Activated gamma-delta T cell (primary cell): ENCODE results near the gene KIF25.

Source experiments
- DNase-seq: peaks from one replicate; lab custom pipeline; 2025; lab: John Stamatoyannopoulos, UW

The KIF25 gene

GRCh38 chr6:168017629-168018028, 20.2 kb downstream of the KIF25 start:
- DNase-seq: no peak

GRCh38 chr6:168018664-168019063, 21.2 kb downstream of the KIF25 start:
- no peak for DNase-seq

- DNase-seq: no peak
Observed at GRCh38 chr6:168020242-168020641, 22.8 kb downstream of the KIF25 start.

DNA sequence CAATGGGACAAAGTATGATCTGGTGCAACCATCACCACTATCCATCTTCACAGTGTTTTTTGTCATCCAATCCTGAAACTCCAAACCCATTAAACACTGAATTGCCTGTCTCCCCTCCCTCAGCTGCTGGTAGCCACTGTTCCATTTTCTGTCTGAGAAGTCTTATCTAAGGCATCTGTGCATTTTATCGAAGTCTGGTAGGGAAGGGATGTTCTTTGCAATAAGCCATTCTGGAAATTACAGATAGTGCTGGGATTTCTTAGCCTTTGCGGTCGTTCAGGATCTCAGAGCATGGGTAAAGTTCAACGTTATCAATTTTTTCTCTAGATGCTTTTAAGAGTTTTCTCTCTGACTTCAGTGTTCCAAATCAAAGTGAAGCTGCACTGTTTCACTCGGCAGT, 24.1 kb downstream of the KIF25 start:
- no peak for DNase-seq

GRCh38 chr6:168022488-168023321, 25.2 kb downstream of the KIF25 start:
- no peak for DNase-seq

GRCh38 chr6:168024951-168025510, 27.6 kb downstream of the KIF25 start:
- no peak for DNase-seq

DNA sequence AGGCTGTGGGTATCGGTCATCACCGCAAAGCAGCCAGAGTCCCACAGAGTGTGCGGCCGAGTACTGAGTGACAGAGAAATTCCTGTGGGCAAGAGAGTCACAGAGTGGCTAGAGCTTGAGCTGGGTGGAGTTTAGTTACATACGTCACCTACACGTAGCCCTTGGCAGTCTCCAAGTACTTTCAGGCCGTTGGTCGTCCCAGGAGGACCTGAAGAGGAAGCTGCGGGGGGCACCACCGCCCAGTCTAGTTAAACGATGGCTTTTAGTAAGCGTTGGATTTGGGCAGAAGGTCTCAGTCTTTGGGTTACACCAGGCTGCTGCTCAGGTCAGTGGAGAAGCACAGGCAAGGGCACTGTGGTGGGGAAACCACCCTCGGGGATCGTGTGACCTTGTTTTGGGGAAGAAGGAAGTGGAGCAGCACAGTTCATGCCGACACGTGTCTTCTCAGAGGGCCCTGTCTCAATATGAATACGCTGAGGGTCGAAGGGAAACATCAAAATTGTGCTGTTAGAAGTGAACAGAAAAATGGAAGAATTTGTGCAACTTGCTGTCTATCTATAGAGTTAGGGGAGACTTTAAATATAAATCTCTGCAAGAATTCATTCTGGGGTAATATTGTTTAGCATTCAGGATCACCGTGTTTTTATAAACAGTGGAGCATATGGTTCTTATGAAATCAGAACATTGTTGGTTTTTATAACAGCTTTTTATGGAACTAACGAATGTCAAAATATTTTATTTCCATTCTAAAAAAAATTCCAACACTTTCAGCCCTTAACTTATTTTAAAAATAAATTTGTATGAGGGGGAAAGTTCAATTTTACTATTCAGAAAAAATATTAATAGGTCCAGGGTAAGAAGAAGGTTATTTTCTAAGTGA, 28.6 kb downstream of the KIF25 start:
- no peak for DNase-seq

DNA sequence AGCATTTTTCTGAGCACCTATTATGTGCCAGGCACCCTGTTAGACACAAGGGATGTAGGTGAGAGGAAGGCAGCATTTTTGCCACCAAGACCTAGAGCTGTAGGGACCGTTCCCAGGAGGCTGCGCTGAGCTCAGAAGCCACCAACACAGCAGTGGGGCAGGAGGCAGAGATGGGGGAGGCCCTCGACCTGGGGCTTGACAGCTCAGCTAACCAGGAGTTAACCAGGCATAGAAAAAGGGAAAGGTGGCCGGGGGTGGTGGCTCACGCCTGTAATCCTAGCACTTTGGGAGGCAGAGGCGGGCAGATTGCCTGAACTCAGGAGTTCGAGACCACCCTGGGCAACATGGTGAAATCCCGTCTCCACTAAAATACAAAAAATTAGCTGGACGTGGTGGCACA, 29.5 kb downstream of the KIF25 start:
- DNase-seq: no peak

- DNase-seq: no peak
Observed at GRCh38 chr6:168027521-168027920, 30.1 kb downstream of the KIF25 start.

GRCh38 chr6:168028181-168028580, 30.7 kb downstream of the KIF25 start:
- no peak for DNase-seq

DNA sequence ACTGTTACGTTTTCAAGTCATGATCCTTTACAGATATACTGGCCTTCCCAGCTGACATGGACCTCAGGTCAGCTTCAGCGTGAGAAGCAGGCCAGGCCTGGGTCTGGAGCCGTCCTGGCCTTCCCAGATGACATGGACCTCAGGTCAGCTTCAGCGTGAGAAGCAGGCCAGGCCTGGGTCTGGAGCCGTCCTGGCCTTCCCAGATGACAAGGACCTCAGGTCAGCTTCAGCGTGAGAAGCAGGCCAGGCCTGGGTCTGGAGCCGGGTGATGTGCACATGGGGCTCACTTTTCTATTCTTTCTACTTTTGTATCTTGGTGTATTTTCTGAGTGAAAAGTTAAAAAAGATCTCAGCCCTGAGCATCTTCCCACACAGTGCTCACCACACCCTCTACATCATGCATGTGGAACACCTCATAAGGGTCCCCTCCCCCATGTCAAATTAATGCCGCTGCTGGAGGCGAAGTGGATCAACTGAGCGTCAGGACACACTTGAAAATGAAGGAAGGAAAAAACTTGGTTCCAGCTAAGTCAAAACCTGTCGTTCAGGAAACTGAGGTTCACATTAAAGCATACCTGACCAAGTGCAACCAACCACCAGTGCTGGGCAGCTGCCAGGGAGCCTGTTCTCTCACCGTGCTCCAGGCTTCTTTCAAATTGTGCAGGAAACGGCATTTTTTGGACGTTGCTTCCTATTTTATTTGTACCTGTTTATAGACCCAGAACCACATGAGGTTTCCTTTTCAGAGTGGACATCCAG, 32.2 kb downstream of the KIF25 start:
- no peak for DNase-seq

DNA sequence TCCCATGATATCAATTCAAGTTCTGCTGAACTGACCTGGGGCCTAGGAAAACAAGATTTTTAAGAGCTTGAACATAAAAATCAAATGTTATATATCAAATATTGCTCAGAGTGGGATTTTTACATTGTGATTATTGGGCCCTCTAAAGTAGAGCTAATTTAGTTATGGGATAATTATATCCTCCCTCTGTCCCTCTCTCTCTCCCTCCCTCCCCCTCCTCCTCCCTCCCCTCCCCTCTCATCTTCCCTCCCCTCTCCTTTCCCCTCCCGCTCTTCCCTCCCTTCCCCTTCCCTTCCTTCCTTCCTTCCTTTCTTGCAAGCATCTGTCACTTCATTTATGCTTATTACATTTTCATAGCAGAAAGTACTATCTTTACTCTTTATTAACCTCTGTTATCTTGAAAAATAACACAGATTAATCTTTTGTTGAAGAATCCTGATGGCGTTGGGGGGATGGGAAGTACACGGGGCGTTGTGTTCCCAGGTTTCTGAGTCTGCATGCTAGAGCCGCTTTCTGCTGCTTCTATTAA, 32.8 kb downstream of the KIF25 start:
- no peak for DNase-seq

- no peak for DNase-seq
Observed at GRCh38 chr6:168030908-168031307, 33.4 kb downstream of the KIF25 start.

- DNase-seq: no peak
Observed at GRCh38 chr6:168031411-168031971, 34.0 kb downstream of the KIF25 start.

DNA sequence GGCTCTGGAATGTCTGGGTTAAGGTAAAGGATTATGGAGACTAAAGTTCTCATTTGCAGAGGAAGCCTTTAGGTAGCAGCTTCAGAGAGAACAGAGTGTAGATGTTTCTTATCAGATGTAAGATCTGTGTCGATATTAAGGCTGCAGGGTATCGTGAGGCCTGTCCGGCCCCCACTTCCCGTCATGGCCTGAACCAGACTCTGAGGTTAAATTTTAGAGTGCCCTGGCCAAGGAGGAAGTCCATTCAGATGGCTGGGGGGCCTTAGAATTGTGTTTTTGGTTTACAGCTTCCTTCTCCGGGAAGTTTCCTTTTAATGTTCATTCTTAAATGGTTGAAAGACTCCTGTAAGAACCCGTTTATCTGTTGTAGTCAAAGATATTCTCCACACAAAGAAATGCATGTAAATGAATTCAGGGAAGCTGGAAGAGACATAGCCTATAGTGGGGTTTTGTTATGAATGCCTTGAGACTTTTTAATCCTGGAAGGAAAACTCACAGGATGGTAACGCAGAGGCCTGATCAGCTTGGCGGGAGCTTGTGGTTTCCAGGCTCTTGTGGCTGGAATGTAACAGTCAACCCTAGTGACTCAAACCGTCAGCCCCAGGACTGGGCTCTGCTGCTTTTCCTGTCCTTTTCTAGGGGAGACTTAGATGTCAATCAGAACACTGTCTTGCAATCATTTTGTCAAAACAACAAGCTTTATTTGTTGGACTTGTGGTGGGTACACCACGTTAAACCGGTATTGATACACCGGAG, 34.7 kb downstream of the KIF25 start:
- DNase-seq: no peak

DNA sequence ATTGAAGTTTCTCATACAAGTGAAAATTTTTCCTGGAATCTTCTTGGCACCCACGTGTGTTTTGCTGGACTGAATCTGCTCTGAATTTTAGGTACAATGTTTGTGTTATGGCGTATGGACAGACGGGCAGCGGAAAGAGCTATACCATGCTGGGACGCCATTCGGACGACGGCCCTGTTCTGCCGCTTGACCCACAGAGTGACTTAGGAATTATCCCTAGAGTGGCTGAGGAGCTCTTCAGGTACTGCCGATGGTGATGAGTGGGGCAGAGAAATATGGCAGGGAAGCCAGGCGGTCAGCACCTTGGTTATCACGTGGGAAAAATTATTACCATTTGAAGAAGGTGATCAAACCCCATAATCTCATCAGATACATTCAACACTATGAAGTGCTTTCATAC, 36.3 kb downstream of the KIF25 start:
- no peak for DNase-seq

DNA sequence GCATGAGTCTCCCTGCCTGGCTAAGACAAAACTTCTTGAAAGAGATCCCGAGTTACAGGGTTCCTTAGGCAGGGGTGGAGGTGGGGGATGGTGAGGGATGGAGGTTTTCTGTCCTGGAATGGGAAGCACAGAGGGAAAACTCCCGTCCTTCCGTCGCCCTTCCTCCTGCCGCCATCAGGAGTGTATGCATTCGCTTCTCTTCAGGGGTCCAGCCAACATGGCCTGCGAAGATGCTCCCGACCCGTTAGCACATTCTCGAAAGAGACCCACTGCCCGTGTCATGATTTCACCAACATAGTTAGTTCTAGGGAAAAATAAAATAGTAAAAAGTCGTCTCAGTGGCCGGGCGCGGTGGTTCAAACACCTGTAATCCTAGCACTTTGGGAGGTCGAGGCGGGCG, 37.1 kb downstream of the KIF25 start:
- no peak for DNase-seq

- DNase-seq: no peak
Observed at GRCh38 chr6:168035098-168035660, 37.7 kb downstream of the KIF25 start.

DNA sequence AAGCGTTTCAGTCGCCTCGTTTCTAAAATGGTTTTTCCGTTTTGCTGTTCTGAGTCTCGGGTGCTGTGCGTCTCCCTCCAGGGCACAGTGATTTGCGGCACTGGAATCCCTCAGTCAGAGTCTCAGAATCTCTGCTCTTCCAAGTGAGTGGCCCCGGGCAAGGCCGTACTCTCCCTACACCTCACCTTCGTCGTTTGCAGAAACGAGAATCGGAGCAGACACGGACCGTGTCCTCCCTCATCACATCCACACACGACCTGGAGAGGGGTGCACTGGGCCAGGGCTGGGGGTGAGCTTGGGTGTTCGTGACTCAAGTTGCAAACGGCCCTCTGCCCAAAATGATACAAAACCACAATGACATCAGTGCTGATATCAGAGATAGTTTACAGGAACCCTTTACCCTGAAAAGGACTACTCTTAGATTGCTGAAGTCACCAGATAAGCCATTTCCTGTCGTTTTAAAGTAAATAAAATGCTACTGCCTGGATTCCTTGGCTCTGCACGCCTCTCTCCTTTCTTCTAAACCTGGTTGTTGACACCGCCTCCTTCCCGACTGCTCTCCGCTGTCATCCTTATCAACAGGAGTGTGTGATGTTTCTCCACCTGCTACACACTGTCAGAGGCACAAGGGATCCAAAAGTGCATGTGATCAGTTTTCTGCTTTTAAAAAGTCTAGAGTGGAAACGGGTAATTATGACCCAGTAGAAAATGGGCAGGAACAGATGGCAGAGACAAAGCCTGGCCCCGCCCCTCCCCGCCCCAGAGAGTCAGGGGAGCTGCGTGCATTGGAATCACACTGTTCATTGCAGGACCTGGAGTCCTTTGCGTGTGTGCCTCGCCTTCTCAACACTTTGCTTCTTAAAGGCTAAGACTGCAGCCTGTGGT, 38.4 kb downstream of the KIF25 start:
- DNase-seq: no peak
